ENCODE data around the gene CRTAP.
"Not testable (repeated sequence)": the region's sequence is repeated elsewhere in the genome, so short reads cannot be mapped to it uniquely, and the experiment has no call there.

The CRTAP gene

DNA sequence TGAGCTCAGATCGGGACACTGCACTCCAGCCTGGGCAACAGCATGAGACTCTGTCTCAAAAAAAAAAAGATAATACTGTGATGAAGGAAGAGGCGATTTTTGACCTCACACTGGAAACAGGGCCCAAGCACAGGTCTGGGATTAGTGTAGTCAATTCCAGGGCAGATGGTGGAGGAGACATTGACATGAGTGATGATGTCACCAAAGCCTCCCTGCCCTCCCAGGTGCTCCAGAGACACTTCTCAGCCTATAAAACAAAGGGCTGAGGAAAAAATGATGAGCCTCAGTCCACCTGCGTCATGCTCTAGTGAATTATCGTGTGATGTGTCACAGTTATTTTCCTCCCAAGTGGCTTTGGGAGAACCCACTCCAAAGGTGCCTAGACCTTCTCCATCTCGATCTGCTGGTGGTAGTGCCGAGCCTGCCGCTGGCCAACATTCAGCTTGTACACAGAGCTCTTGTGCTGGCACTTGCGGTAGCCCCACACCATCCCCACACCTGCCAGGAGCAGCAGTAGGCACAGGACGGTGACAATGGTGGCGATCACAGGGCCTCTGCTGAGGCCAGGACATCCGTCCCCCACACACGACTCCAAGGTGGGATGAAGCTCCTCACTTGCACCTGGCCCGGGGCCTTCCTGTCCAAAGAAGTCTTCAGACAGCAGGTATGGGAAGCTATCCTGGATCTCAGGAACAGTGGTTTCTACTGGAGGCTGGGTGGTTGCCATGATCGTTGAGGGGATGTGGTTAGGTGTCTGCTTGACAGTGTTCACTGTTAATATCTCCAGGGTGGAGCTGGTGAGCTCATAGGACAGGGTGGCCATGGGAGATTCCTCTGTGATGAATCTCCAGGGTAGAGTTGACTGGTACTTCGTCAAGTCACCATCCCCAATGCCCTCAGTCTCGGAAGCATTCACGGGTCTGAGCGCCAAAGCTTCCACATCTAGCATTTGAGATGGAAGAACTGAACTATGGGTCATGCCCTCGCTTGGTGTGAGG, 38.8 kb downstream of the CRTAP start:
- in situ Hi-C loops (cut with MboI; ENCODE audit: low pct_unique_long_range_greater_than_20kb, low sequenced_read_pairs, unreplicated experiment): no loop called here
- DNase-seq (ENCODE audit: low spot score): no peak
- TF ChIP-seq, protein P1, sequence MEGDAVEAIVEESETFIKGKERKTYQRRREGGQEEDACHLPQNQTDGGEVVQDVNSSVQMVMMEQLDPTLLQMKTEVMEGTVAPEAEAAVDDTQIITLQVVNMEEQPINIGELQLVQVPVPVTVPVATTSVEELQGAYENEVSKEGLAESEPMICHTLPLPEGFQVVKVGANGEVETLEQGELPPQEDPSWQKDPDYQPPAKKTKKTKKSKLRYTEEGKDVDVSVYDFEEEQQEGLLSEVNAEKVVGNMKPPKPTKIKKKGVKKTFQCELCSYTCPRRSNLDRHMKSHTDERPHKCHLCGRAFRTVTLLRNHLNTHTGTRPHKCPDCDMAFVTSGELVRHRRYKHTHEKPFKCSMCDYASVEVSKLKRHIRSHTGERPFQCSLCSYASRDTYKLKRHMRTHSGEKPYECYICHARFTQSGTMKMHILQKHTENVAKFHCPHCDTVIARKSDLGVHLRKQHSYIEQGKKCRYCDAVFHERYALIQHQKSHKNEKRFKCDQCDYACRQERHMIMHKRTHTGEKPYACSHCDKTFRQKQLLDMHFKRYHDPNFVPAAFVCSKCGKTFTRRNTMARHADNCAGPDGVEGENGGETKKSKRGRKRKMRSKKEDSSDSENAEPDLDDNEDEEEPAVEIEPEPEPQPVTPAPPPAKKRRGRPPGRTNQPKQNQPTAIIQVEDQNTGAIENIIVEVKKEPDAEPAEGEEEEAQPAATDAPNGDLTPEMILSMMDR (IDR thresholded peaks at IDR 0.05; ENCODE audit: extremely low read depth, insufficient read depth, missing control alignments): no peak

DNA sequence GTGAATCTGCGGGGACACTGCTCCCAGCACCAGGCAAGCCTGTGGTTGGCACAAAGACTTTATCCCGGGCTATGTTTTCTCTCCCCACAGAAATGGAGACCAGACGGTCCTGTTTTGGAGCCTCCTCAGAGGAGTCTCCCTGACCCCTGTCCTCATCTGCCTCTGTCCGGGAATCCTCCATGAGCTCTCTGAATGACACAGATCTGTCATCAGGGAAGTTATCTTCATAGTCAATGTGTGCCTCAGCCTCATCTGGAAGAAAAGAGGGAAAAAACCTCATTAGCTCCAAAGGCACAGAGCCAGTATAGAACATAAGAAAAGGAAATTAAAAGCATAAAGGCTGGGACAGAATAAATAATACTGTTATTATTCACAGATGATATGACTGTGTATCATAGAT, 40.0 kb downstream of the CRTAP start:
- TF ChIP-seq, protein P1 (IDR thresholded peaks at IDR 0.05; ENCODE audit: extremely low read depth, insufficient read depth, missing control alignments): no peak
- in situ Hi-C loops (cut with MboI; ENCODE audit: low pct_unique_long_range_greater_than_20kb, low sequenced_read_pairs, unreplicated experiment): no loop called here
- DNase-seq (ENCODE audit: low spot score): no peak

DNA sequence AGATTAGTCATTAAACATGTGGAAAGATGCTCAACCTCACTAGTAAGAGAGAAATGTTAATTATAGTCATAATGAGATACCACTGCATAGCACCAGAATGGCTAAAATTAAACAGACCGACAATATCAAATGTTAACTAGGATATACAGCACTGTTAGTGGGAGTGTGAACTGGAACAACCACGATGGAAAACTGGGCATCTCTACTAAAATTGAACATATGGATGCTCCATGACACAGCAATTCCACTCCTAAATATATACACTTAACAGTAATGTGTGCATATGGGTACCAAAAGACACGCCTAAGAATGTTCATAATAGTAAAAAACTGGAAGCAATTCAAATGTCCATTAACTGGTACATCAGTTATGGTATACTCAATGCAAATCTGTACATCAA, 41.5 kb downstream of the CRTAP start:
- TF ChIP-seq, protein P1 (IDR thresholded peaks at IDR 0.05; ENCODE audit: extremely low read depth, insufficient read depth, missing control alignments): no peak
- in situ Hi-C loops (cut with MboI; ENCODE audit: low pct_unique_long_range_greater_than_20kb, low sequenced_read_pairs, unreplicated experiment): no loop called here
- DNase-seq (ENCODE audit: low spot score): no peak

DNA sequence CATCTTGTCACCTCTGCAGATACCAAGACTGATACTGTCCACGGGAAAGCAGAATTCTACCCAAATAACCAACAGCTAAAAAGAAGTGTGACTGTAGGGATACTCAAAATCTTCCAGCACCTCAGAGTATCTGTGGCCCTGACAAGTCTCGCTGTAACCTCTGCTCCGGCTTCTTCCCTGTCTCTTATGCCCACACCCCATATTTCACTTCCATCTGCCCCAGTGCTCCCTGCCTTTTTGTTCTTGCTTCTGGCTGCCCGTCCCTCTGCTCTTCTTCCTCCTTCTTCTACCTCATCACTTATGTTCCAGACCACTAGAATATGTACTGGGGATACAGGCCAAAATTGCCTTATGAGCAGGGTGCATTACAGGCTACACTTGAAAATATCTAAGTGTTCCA, 45.4 kb downstream of the CRTAP start:
- in situ Hi-C loops (cut with MboI; ENCODE audit: low pct_unique_long_range_greater_than_20kb, low sequenced_read_pairs, unreplicated experiment): no loop called here
- TF ChIP-seq, protein P1 (IDR thresholded peaks at IDR 0.05; ENCODE audit: extremely low read depth, insufficient read depth, missing control alignments): no peak
- DNase-seq (ENCODE audit: low spot score): no peak

DNA sequence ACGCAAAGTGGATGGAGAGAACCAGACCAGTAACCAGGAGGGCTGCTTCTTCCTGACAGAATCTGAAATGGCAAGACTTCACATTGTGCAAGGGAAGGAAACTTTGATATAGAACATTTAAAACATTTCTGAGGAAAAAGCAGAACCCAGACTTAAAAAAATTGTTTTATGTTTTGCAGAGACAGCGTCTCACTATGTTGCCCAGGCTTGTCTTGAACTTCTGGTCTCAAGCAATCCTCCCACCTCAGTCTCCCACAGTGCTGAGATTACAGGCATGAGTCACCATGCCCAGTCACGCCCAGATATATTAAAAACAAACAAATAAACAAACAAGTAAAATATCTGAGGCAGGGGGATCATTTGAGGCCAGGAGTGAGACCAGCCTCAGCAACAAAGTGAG, 46.2 kb downstream of the CRTAP start:
- TF ChIP-seq, protein P1 (IDR thresholded peaks at IDR 0.05; ENCODE audit: extremely low read depth, insufficient read depth, missing control alignments): no peak
- DNase-seq (ENCODE audit: low spot score): no peak
- in situ Hi-C loops (cut with MboI; ENCODE audit: low pct_unique_long_range_greater_than_20kb, low sequenced_read_pairs, unreplicated experiment): no loop called here

DNA sequence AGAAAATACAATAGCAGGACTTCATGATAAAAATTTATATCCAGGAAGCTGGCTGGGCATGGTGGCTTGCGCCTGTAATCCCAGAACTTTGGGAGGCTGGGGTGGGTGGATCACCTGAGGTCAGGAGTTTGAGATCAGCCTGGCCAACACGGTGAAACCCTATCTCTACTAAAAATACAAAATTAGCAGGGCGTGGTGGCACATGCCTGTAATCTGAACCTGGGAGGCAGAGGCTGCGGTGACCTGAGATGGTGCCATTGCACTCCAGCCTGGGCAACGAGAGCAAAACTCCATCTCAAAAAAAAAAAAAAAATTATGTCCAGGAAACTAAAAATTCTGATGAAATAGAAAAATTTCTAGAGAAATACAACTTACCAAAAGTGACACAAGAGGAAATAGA, 48.8 kb downstream of the CRTAP start:
- in situ Hi-C loops (cut with MboI; ENCODE audit: low pct_unique_long_range_greater_than_20kb, low sequenced_read_pairs, unreplicated experiment); DNase-seq (ENCODE audit: low spot score): not testable (repeated sequence)

DNA sequence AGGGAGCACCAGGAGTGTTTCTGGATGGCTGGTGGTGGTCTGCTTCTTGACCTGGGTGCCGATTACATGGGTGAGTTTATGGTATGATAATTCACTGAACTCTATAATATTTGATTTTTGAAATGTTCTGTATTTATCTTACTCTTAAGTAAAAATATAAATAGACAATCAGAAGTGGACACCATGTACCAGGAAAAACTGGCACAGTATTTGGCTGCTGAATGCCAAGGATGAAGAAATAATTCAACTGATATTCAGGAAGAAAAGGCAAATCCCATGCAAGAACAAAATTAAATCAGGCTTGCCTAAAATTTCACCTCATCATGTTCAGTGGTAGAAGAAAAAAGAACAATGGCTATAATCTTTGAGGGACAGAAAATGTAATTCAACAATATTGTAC, 51.6 kb downstream of the CRTAP start:
- TF ChIP-seq, protein P1 (IDR thresholded peaks at IDR 0.05; ENCODE audit: extremely low read depth, insufficient read depth, missing control alignments): no peak
- DNase-seq (ENCODE audit: low spot score): no peak
- in situ Hi-C loops (cut with MboI; ENCODE audit: low pct_unique_long_range_greater_than_20kb, low sequenced_read_pairs, unreplicated experiment): no loop called here

Data from GM13977 (cell line).